Neural progenitor cell (in vitro differentiated cells): ENCODE data around the gene TM9SF2. TPM values are rescaled to one million over a fixed set of nuclear protein-coding genes. Genes with fewer than 3 reads are reported as not detected.
A peak's percentile ranks its signal among the peaks of the same experiment; 100 is the strongest.

Experiments
- DNase-seq: peaks from one replicate; pipeline ENCODE4 v3.0.0-alpha.2; 2016; ENCODE audit warnings: low spot score
- H2AFZ ChIP-seq: fragments of 200-600 bp; sonication (generic); replicated peaks from 2 replicates; pipeline ENCODE4 v1.6.1; 2016; ENCODE audit warnings: antibody characterized with exemption
- H3F3A ChIP-seq: fragments of 200-600 bp; sonication (generic); 2 replicates; pipeline ENCODE4 v1.6.1; 2016; ENCODE audit warnings: antibody characterized with exemption, low read depth
- H3K27ac ChIP-seq: fragments of 200-600 bp; sonication (generic); 2 replicates; pipeline ENCODE4 v1.5.1; 2016; ENCODE audit warnings: mild to moderate bottlenecking
- H3K27me3 ChIP-seq: fragments of 200-600 bp; sonication (generic); 2 replicates; pipeline ENCODE4 v1.6.1; 2016; ENCODE audit warnings: mild to moderate bottlenecking, moderate library complexity
- H3K36me3 ChIP-seq: fragments of 200-600 bp; sonication (generic); 2 replicates; pipeline ENCODE4 v1.5.1; 2016
- H3K4me1 ChIP-seq: fragments of 200-600 bp; sonication (generic); 2 replicates; pipeline ENCODE4 v1.6.1; 2016; ENCODE audit warnings: mixed run types
- H3K4me2 ChIP-seq: fragments of 200-600 bp; sonication (generic); 2 replicates; pipeline ENCODE4 v1.6.1; 2016
- H3K4me3 ChIP-seq: fragments of 200-600 bp; sonication (generic); 2 replicates; pipeline ENCODE4 v1.5.1; 2016
- H3K79me2 ChIP-seq: fragments of 200-600 bp; sonication (generic); 2 replicates; pipeline ENCODE4 v1.6.1; 2016; ENCODE audit warnings: low read depth
- H3K9ac ChIP-seq: fragments of 200-600 bp; sonication (generic); 2 replicates; pipeline ENCODE4 v1.6.1; 2016
- H3K9me3 ChIP-seq: fragments of 200-600 bp; sonication (generic); 2 replicates; pipeline ENCODE4 v1.5.1; 2016; ENCODE audit warnings: low read depth
- H4K20me1 ChIP-seq: fragments of 200-600 bp; sonication (generic); 2 replicates; pipeline ENCODE4 v1.6.1; 2016; ENCODE audit warnings: low read depth
- H3K27ac Mint-ChIP-seq: 3 replicates; pipeline ENCODE4 v1.8.0; 2021; ENCODE audit warnings: mixed read lengths
- H3K27me3 Mint-ChIP-seq: 2 replicates; pipeline ENCODE4 v1.8.0; 2022; ENCODE audit warnings: low read depth, mild to moderate bottlenecking, inconsistent platforms, moderate library complexity, mixed read lengths; ENCODE audit not compliant: insufficient read depth
- H3K36me3 Mint-ChIP-seq: 3 replicates; pipeline ENCODE4 v1.8.0; 2021; ENCODE audit warnings: mixed read lengths
- H3K4me1 Mint-ChIP-seq: 3 replicates; pipeline ENCODE4 v1.8.0; 2021; ENCODE audit warnings: mixed read lengths
- H3K4me3 Mint-ChIP-seq: 3 replicates; pipeline ENCODE4 v1.8.0; 2021; ENCODE audit warnings: mild to moderate bottlenecking, moderate library complexity, mixed read lengths
- H3K9me3 Mint-ChIP-seq: 3 replicates; pipeline ENCODE4 v1.8.0; 2020; ENCODE audit warnings: mixed read lengths
- CTCF ChIP-seq: fragments of 200-600 bp; sonication (generic); IDR thresholded peaks from 2 replicates; pipeline ENCODE4 v1.5.1; 2017; ENCODE audit warnings: antibody characterized with exemption, mild to moderate bottlenecking
- EZH2 ChIP-seq: fragments of 200-600 bp; sonication (generic); IDR thresholded peaks from 2 replicates; pipeline ENCODE4 v1.6.1; 2017; ENCODE audit warnings: antibody characterized with exemption, mild to moderate bottlenecking, moderate library complexity
- EZH2phosphoT487 ChIP-seq: fragments of 200-600 bp; sonication (generic); IDR thresholded peaks from 2 replicates; pipeline ENCODE4 v1.6.1; 2017; ENCODE audit warnings: antibody characterized with exemption
- total RNA-seq: library from RNA; depleted of rRNA; stranded (reverse); fragments of >200 nt; gene quantifications from 2 replicates; pipeline ENCODE4 v1.2.3, GENCODE V29; 2015; ENCODE audit warnings: low replicate concordance

TM9SF2 gene
- total RNA-seq, 1 donor from 2014 or later = 128 TPM

DNA sequence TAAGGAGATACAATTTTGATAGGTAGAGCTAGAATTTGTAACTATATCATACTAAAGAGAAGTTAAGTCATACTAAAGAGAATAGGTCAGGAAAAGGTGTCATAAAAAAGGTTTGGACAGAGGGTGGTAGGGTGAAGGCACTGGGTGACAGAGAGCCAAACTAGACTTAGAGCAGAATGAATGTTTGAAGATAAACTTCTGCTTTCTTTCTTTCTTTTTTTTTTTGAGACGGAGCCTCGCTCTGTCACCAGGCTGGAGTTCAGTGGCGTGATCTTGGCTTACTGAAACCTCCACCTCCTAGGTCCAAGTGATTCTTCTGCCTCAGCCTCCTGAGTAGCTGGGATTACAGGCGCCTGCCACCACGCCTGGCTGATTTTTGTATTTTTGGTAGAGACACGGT, 44.1 kb downstream of the TM9SF2 start:
- Histone ChIP-seq H3K79me2 (no peaks in the 10 kb centered on the region), H3K4me1 (no peaks in the 10 kb centered on the region), H3K36me3 (peaks cover 9% of the 10 kb centered on the region), H3K9me3 (no peaks in the 10 kb centered on the region), H4K20me1 (no peaks in the 10 kb centered on the region), H3K27me3 (no peaks in the 10 kb centered on the region), H3K27ac (no peak overlapping the region), H3F3A (no peaks in the 10 kb centered on the region), H3K4me2 (no peak overlapping the region), H2AFZ (no peak overlapping the region), H3K4me3 (no peak overlapping the region), H3K9ac (no peak overlapping the region)
- TF ChIP-seq EZH2 (no peak), CTCF (no peak), EZH2phosphoT487 (no peak)
- H3K27me3 Mint-ChIP-seq = no peaks in the 10 kb centered on the region
- no peak overlapping the region for H3K4me3 Mint-ChIP-seq
- H3K4me1 Mint-ChIP-seq = no peaks in the 10 kb centered on the region
- H3K36me3 Mint-ChIP-seq = peaks cover 22% of the 10 kb centered on the region
- no peak overlapping the region for H3K27ac Mint-ChIP-seq
- H3K9me3 Mint-ChIP-seq = no peaks in the 10 kb centered on the region
- DNase-seq = no peak

DNA sequence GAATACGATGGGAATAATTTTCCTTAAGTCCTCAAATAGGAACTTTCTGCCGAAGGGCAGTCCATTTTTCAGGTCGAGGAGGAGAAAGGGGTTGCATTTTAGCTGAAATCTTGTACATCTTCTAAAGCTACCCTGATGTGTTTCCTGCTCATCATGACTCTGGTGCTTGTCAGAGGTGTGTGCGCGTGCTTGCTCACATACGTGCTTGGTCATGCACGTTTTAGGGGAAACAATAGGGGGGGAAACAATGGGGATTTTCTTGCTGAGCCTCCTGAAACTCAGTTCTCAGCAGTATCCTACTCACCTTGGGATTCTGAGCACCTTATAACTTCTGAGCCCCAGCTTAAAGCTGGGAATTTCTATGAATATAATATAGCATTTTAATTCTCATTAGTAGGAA, 44.7 kb downstream of the TM9SF2 start:
- peak; percentile 9 for DNase-seq
- peaks cover 9% of the 10 kb centered on the region for H3K36me3 ChIP-seq
- Mint-ChIP-seq H3K27ac (no peak overlapping the region), H3K4me1 (no peaks in the 10 kb centered on the region), H3K27me3 (no peaks in the 10 kb centered on the region), H3K4me3 (no peak overlapping the region), H3K36me3 (peaks cover 22% of the 10 kb centered on the region), H3K9me3 (no peaks in the 10 kb centered on the region)
- TF ChIP-seq CTCF = no peak
- TF ChIP-seq EZH2 = no peak
- no peak for TF ChIP-seq EZH2phosphoT487
- H3F3A ChIP-seq = no peaks in the 10 kb centered on the region
- H3K9ac ChIP-seq = no peak overlapping the region
- H4K20me1 ChIP-seq = no peaks in the 10 kb centered on the region
- no peak overlapping the region for H2AFZ ChIP-seq
- H3K27me3 ChIP-seq = no peaks in the 10 kb centered on the region
- H3K4me2 ChIP-seq = no peak overlapping the region
- H3K4me3 ChIP-seq = no peak overlapping the region
- H3K27ac ChIP-seq = no peak overlapping the region
- no peaks in the 10 kb centered on the region for H3K79me2 ChIP-seq
- no peaks in the 10 kb centered on the region for H3K9me3 ChIP-seq
- no peaks in the 10 kb centered on the region for H3K4me1 ChIP-seq

- Histone ChIP-seq H4K20me1 (no peaks in the 10 kb centered on the region), H3K27ac (no peak overlapping the region), H3K36me3 (peaks cover 3% of the 10 kb centered on the region), H3K4me2 (no peak overlapping the region), H3K79me2 (no peaks in the 10 kb centered on the region), H2AFZ (no peak overlapping the region), H3F3A (no peaks in the 10 kb centered on the region), H3K9me3 (no peaks in the 10 kb centered on the region), H3K9ac (no peak overlapping the region), H3K27me3 (no peaks in the 10 kb centered on the region), H3K4me1 (no peaks in the 10 kb centered on the region), H3K4me3 (no peak overlapping the region)
- no peak for DNase-seq
- no peak overlapping the region for H3K4me3 Mint-ChIP-seq
- H3K9me3 Mint-ChIP-seq = no peaks in the 10 kb centered on the region
- no peak for TF ChIP-seq EZH2
- no peak for TF ChIP-seq CTCF
- TF ChIP-seq EZH2phosphoT487 = no peak
- H3K27ac Mint-ChIP-seq = peak overlapping the region; percentile 2
- H3K27me3 Mint-ChIP-seq = no peaks in the 10 kb centered on the region
- no peaks in the 10 kb centered on the region for H3K4me1 Mint-ChIP-seq
- H3K36me3 Mint-ChIP-seq = peaks cover 21% of the 10 kb centered on the region
These were observed 45.6 kb downstream of the TM9SF2 start for GRCh38 chr13:99546878-99547277.

GRCh38 chr13:99548448-99548847, 47.2 kb downstream of the TM9SF2 start:
- DNase-seq = no peak
- Histone ChIP-seq H3K4me3 (no peak overlapping the region), H3K9me3 (no peaks in the 10 kb centered on the region), H3K36me3 (peaks cover 7% of the 10 kb centered on the region), H4K20me1 (no peaks in the 10 kb centered on the region), H3K27me3 (no peaks in the 10 kb centered on the region), H3K79me2 (no peaks in the 10 kb centered on the region), H2AFZ (no peak overlapping the region), H3K27ac (no peak overlapping the region), H3K4me2 (no peak overlapping the region), H3K4me1 (no peaks in the 10 kb centered on the region), H3K9ac (no peak overlapping the region), H3F3A (no peaks in the 10 kb centered on the region)
- H3K36me3 Mint-ChIP-seq = peaks cover 17% of the 10 kb centered on the region
- H3K27ac Mint-ChIP-seq = no peak overlapping the region
- no peaks in the 10 kb centered on the region for H3K27me3 Mint-ChIP-seq
- TF ChIP-seq EZH2phosphoT487 (no peak), CTCF (no peak), EZH2 (no peak)
- no peak overlapping the region for H3K4me3 Mint-ChIP-seq
- H3K4me1 Mint-ChIP-seq = no peaks in the 10 kb centered on the region
- no peaks in the 10 kb centered on the region for H3K9me3 Mint-ChIP-seq
